OCI-LY3 (cell line): Measurements from ENCODE around the gene ZNF521.

ENCODE experiments used
- CTCF ChIP-seq: fragments of 200-600, 300-600 bp; sonication (generic); IDR thresholded peaks from 2 replicates; pipeline ENCODE4 v1.5.1; 2014; ENCODE audit warnings: antibody characterized with exemption, low read length, low read depth
- EZH2phosphoT487 ChIP-seq: fragments of 200-600 bp; shearing (Covaris generic); IDR thresholded peaks from 2 replicates; pipeline ENCODE4 v1.6.1; 2018; ENCODE audit warnings: antibody characterized with exemption, mixed run types, low read depth

- TF ChIP-seq CTCF (no peak), EZH2phosphoT487 (no peak)
Measured at GRCh38 chr18:25190472-25190871, 161.5 kb downstream of the ZNF521 start.
